NT2/D1 (cell line): ENCODE measurements around the gene ITGA4.

Source experiments
- SUZ12 ChIP-seq: IDR thresholded peaks from 2 replicates; pipeline ENCODE4 v1.6.1; 2011; ENCODE audit not compliant: insufficient read length, insufficient read depth; ENCODE audit errors: extremely low read depth
- ZNF274 ChIP-seq: IDR thresholded peaks from 2 replicates; pipeline ENCODE4 v1.6.1; 2011; ENCODE audit warnings: mild to moderate bottlenecking, low read depth, low read length

DNA sequence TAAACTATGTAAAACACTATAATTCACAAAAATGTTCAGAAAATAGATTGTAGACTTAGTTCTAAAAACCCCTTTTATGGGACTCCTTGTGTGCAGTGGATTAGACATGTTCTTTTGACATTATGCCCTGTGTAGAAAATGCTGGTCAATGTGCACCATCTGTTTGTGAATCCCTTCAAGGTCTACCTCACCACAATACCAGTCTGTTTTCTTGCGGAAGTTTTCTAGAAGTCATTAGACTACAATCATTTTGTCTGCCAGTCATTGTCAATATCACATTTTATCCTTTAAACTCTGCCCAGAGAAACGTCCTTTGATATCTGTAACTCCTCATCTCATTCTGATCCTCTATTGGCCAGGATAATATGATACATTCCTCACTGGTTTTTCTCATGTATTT is 7.8 kb downstream of the ITGA4 start:
- TF ChIP-seq ZNF274 (no peak), SUZ12 (no peak)
